RPMI7951 (cell line): ENCODE data around the gene CDPF1. TPM values are rescaled to one million over a fixed set of nuclear protein-coding genes. Genes with fewer than 3 reads are reported as not detected.
"Not testable (repeated sequence)": the region's sequence is repeated elsewhere in the genome, so short reads cannot be mapped to it uniquely, and the experiment has no call there.

Experiments used
- DNase-seq: peaks from one replicate; pipeline ENCODE4 v3.0.0-alpha.2; 2012; ENCODE audit warnings: low read depth
- total RNA-seq: library from RNA; depleted of rRNA; stranded (reverse); fragments of >200 nt; shearing (Covaris generic); gene quantifications from 2 replicates; pipeline ENCODE4 v1.2.3, GENCODE V29; 2014

The CDPF1 gene
- total RNA-seq, 1 experiment from 2014 or later: 2.4 TPM

- no peak for DNase-seq
Observed at GRCh38 chr22:46281866-46282678, 32.0 kb upstream of the CDPF1 start.

GRCh38 chr22:46280999-46281623, 31.0 kb upstream of the CDPF1 start:
- DNase-seq: no peak

GRCh38 chr22:46280063-46280817, 30.1 kb upstream of the CDPF1 start:
- no peak for DNase-seq

- no peak for DNase-seq
Observed at GRCh38 chr22:46278656-46279645, 28.9 kb upstream of the CDPF1 start.

- no peak for DNase-seq
Observed at GRCh38 chr22:46276563-46276962, 26.5 kb upstream of the CDPF1 start.

- no peak for DNase-seq
Observed at GRCh38 chr22:46275455-46276122, 25.5 kb upstream of the CDPF1 start.

GRCh38 chr22:46274381-46274780, 24.3 kb upstream of the CDPF1 start:
- no peak for DNase-seq

GRCh38 chr22:46273432-46274148, 23.5 kb upstream of the CDPF1 start:
- no peak for DNase-seq

GRCh38 chr22:46272762-46273431, 22.8 kb upstream of the CDPF1 start:
- no peak for DNase-seq

GRCh38 chr22:46272196-46272595, 22.1 kb upstream of the CDPF1 start:
- no peak for DNase-seq

GRCh38 chr22:46269564-46269963, 19.5 kb upstream of the CDPF1 start:
- no peak for DNase-seq

GRCh38 chr22:46267431-46268279, 17.6 kb upstream of the CDPF1 start, which contains the start of gene TTC38:
Gene TTC38 (plus strand): TSS chr22:46268008. CDS start chr22:46268040, 32 bp downstream.
- peak; percentile 91 for DNase-seq

- DNase-seq: not testable (repeated sequence)
Observed at GRCh38 chr22:46265627-46266026, 15.5 kb upstream of the CDPF1 start.

GRCh38 chr22:46264520-46264919, 14.4 kb upstream of the CDPF1 start:
- not testable (repeated sequence) for DNase-seq

GRCh38 chr22:46263216-46263590, 13.1 kb upstream of the CDPF1 start, which contains the start of gene PKDREJ:
Gene PKDREJ (minus strand): TSS chr22:46263343. CDS start chr22:46263322, 21 bp downstream.
- DNase-seq: no peak

GRCh38 chr22:46262449-46263215, 12.5 kb upstream of the CDPF1 start:
- peak; percentile 36 for DNase-seq

- DNase-seq: no peak
Observed at GRCh38 chr22:46260038-46260437, 9.9 kb upstream of the CDPF1 start.

- no peak for DNase-seq
Observed at GRCh38 chr22:46259374-46259773, 9.3 kb upstream of the CDPF1 start.
